GM21619 (cell line): ENCODE measurements around the gene SNX25.

Experiments used
- ATAC-seq: cut with Tn5 transposase; IDR thresholded peaks from one replicate; pipeline ENCODE4 v1.9.1; 2021; ENCODE audit not compliant: unreplicated experiment

Gene SNX25

GRCh38 chr4:185396724-185397385 is 187.5 kb downstream of the SNX25 start, which contains the start of gene ANKRD37:
Gene ANKRD37, plus strand, starts transcription at chr4:185396841. Its CDS starts 83 bp downstream, at chr4:185396924.
- ATAC-seq = no peak

- no peak for ATAC-seq
These were observed 189.2 kb downstream of the SNX25 start for GRCh38 chr4:185398618-185399017.

- no peak for ATAC-seq
These were observed 190.1 kb downstream of the SNX25 start for GRCh38 chr4:185399466-185399865.

GRCh38 chr4:185404031-185404430 is 194.6 kb downstream of the SNX25 start:
- no peak for ATAC-seq

- peak; percentile 50 for ATAC-seq
These were observed 196.1 kb downstream of the SNX25 start for GRCh38 chr4:185405296-185405999.

GRCh38 chr4:185408432-185408831 is 199.0 kb downstream of the SNX25 start:
- no peak for ATAC-seq

- ATAC-seq = no peak
These were observed 202.5 kb downstream of the SNX25 start for GRCh38 chr4:185411849-185412248.

- no peak for ATAC-seq
These were observed 203.0 kb downstream of the SNX25 start for GRCh38 chr4:185412412-185412811.
